ENCODE results near the gene CRYBG2. TPM values are rescaled to one million over a fixed set of nuclear protein-coding genes. Genes with fewer than 3 reads are reported as not detected.

Gene CRYBG2
- total RNA-seq, 2 donors from 2014 or later: 0.52 TPM; not detected in 1

DNA sequence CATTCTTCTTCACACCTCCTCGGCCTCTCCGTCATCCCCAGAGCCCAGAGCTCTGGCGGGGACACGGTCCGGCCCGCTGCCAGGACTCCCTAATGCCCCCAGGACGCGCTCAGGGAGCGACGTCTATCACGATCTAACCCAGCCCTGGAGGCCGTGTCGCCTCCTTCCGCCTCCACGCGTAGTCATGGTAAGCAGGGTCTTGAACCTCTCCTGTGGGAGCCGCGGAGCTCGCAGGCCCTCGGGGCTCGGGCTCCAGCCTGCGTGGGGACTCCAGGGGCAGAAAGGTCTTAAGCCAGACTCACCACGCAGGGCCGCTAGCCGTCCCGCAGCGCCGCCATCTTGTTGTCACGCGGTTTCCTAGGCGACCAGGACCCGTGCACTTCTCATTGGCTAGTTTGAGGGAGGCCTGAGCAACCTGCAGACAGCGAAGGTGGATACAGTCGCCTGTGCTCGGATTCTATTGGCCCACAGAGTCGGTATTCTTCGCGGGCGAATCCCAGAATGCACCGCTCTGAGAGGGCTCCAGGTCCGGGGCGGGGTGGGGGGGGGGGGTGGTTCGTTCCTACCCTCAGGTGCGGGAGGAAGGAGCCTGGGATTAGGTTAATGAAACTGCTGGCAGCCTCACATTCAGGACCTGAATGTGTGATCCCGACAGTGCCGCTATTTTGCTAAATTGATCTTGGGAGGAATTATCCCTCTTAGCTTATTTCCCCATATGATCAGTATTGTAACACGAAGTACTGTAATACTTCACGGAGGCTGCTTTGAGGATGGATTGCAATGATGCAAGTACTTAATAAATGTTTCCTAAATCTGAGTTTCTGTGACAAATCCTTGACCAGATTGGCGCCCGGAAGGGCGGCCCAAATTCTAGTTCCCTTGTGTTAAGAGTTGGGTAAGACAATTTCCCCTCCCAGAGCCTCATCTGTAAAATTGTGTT lies 47.4 kb downstream of the CRYBG2 start, which contains the start of gene UBXN11:
Gene UBXN11, minus strand, starts transcription at position 347 of the 940 bp plus-strand sequence. CDS start 3,753 bp downstream, outside the sequence.
- DNase-seq (ENCODE audit: low spot score): peak; percentile 96
- intact Hi-C loops (cut with DNase I): no loop called here

DNA sequence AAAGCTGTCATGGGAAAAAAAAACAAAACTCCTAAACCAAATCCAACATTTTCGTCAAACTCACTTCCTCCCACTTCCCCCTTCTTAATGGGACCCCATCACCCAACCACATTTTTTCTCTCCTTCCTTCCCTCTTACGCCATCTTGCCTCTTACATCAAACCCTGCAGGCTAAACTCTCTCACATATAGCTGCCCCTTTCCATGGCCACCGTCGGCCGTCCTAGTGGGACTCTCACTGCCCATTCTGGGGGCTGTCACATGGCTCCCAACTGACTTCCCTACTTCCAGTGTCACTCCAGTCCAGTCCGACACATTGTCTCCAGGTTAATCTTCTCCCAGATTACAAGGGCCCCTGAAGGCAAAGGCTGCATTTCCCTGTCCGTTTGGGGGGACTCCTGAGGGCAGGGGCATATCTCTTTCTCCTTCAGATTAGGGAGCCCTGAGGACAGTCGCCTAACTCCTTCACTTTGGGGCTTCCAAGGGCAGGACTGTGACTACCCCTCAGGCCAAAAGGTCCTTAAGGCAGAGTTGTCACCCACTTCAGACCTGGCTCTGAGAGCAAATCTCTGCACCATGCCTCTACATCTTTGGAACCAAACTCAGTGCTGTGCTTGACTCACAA lies 48.2 kb downstream of the CRYBG2 start:
- intact Hi-C loops (cut with DNase I): no loop called here
- DNase-seq (ENCODE audit: low spot score): no peak

DNA sequence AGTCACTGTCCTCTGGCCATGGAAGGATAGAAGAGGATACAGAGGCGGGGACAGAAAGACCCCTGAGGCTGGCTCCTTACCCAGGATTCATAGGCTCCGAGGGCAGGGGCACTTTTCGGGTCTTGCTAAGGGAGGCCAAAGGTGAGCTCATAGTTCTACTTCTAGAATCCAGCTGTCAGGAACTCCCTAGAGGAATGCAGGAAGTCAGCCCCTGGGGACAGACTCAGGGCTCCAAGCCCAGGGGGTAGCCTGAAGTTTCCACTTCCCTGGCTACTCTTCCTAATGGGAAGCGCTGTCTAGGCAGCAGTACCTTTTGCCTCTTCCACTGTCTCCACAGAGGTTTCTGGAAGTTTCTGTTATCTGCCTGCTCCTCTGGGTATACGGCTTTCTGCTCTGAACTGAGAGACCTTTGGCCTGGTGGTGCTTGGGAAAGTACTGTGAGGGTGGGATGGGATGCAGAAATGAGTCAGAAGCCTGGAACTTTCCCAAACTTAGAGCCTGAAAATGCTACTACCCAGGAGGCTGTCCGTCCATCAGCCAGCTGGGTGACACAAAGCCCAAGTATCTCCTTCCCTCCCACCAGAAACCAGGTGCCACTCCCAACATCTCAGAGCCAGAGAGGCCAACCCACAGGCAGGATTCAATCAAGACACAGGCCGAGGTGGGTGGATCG lies 51.1 kb downstream of the CRYBG2 start:
- no peak for DNase-seq (ENCODE audit: low spot score)
- intact Hi-C loops (cut with DNase I): no loop called here

DNA sequence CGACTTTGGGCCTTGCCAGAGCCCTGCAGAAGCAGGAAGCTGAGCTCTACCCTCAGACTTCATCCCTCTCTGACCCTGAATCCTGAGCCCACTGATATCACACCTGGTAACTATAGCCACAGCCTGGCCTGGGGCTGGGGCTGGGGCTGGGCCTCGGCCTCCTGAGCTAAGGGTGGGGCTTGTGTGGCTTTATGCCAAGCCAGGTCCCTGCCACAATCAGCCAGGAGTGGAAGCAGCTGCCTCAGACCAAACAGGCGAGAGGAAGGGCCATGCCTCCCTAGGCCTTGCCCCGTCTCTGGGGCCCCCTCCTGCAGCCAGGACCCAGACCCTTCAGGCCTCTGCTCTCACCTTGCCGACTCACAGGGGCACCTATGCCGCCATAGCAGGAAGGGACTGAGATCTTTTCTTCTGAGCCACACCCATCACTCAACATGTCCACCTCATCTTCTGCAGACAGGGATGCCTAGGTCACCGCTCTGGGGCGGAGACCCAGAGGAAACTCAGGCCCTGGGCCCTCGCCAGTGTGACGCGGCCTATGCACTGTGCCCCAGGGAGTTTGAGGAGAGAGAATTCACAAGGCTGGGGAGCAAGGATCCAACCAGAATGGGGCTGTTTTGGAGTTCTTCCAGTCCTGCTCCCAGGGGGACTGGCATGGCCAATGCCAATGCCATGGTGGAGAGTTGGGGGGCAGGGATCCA lies 53.2 kb downstream of the CRYBG2 start:
- intact Hi-C loops (cut with DNase I): no loop called here
- no peak for DNase-seq (ENCODE audit: low spot score)

DNA sequence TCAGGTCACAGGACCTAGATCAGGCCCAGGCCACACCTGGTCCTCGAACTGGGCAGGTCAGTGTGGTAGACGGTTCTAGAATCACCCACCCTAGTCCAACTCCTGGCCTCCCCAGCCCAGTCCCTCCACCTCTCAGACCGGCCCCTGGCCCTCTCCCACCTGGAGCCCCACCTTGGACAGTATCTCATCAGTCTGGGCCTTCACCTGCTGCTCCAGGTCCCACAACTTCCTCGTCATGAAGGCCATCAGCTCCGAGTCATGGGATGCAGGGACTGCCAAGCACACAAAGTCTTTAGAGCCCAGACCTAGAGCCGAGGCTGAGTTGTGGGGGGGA lies 56.2 kb downstream of the CRYBG2 start:
- DNase-seq (ENCODE audit: low spot score): peak; percentile 58
- intact Hi-C loops (cut with DNase I): no loop called here

DNA sequence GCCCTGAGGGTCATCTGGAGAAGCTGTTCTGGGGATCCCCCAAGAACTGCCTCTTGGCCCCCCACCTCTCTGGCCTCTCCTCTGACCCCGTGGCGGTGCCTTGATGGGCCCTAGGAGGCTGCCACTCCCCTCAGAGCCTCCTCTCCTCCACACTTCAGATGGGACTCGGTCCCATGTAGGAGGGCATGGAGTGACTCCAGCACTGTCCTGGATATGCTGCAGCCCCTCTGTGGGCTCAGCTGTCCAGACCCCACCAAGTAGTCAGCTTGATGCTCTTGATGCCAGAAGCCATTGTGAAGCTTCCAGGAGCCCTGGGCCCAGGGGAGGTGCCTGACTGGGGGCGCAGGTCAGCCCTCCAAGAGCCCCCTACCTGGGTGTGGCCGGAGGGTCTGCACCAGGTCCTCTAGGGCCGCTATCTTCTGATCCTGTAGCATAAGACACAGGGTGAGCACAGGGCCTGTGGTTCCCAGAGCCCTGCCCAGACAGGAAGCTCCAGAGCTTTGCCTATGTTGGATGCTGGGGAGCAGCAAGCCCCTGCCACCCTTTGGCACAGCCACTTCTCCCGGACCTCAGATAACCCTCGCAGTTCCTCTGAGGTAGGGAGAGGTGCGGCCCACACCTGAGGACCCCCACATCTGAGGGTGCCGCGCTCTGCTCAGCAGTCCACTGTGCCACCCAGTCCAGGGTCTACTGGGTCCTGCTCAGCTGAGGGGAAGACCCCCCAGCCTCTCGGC lies 56.7 kb downstream of the CRYBG2 start:
- peak; percentile 42 for DNase-seq (ENCODE audit: low spot score)
- intact Hi-C loops (cut with DNase I): no loop called here

DNA sequence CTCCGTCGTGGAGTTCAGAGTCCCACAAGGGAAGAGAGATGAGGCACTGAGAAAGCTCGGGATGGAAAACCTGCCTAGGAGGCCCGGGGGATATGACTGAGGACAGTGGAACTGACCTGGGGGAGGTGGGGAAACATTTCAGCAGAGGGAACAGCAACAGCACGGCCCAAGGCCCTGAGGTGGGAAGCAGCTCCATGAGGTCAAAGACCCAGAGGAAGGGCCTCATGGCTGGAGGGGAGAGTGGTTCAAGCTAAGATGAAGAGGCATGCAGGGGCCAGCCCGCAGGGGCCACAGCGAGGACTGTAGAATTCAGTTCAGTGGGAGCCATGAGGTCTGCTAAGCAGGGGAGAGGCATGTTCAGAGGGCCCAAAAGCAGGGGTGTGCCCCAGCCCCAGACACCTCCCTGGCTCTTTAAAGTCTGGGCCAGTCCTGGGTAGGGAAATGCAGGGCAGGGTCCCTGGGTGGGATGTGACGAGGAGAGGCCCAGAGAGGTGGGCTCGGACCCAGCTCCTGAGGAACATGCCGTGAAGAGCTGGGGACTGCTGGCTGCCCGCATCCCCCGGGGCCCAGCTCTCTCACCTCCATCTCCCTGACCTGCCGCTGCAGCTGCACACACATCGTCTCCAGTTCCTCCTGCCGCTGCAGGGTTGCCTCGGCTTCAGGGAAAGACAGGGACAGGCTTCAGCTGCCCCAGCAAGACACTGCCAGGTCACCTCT lies 57.4 kb downstream of the CRYBG2 start:
- intact Hi-C loops (cut with DNase I): no loop called here
- DNase-seq (ENCODE audit: low spot score): peak; percentile 38

DNA sequence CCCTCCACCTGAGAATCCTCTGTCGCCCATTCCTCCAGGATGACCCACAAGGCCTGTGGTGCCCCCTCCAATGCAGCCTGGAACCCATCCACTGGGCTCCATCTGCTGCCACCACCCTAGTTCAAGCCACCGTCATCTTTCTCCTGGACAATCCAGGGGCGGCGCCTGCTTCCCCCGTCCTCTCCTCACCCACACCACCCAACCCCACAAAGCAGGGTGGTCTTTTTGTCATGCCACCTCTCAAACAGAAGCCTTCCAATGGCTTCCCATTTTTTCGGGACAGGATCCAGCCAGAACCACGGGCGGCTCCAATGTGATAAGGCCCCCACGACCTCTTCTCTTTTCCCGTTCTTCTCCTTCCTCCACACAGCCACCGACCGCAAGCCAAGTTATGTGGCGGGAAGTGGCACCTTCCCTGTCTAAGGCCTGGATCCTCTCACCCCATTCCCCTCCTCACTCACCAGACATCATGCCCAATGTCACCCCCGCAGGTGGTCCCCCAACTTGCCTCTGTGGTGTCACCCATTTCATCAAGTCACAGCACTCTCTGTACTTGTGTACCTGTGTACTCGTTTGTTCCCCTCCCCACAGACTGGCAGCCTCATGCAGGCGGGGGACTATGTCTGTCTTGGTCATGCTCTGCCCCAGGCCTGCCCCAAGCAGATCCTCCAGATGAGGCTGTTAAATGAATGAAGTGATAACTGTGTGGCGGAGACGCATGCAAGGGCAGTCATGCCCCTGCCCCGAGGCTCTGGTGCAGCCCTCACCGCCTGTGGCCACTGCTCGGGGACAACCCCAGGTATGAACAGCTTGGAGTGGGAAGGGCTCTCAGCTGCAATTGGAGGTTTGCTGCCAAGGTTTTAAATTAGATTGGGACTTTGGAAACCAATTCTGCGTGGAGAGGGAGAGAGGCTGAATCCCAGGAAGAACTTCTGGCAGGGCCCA lies 58.5 kb downstream of the CRYBG2 start:
- peak; percentile 41 for DNase-seq (ENCODE audit: low spot score)
- intact Hi-C loops (cut with DNase I): no loop called here

DNA sequence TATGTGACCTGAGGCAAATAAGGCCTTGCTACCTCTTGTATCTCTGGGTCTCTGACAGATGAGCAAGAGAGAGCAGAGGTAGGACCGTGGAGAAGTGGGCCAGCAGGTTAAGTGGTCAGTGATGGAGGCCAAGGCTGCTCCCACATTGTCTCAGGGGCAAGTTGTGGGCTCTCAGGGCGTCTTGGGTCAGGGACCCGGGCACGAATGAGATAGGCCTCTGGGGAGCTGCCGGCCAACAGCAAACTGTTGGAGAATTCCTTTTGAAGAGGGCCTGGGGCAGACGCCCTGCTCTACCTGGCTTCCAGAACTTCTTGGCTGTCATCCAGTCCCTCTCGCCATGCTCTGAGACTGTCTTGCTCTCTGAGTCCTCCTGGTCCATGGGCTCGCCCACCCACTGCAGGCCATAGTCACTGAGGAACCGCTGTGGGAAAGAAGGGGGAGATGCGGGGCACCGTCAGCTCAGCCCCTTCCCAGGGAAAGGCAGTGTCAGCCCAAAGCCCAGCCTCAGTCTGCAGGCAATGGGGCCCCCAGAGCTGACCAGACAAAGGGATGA lies 59.9 kb downstream of the CRYBG2 start:
- intact Hi-C loops (cut with DNase I): loop anchor here in 1 of 2 donors (5.0 kb wide), 1 partner anchor 587 kb away; no protein-coding TSS in a partner anchor
- peak; percentile 61 for DNase-seq (ENCODE audit: low spot score)

DNA sequence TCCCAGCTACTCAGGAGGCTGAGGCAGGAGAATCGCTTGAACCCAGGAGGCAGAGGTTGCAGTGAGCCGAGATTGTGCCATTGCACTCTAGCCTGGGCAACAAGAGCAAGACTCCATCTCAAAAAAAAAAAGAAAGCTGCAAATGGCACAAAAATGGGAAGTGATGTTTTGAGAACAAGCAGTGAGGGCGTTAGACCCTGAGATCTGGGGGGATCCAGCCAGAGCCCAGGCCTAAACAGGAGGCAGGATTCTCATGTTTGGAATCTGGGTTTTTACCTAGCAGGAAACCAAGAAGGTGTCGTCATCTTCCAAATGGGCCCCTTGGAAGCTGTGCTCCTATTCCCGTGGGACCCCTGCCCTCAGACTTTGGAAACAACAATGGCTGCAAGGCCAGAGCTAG lies 61.2 kb downstream of the CRYBG2 start:
- intact Hi-C loops (cut with DNase I): loop anchor here in 1 of 2 donors (5.0 kb wide), 1 partner anchor 585 kb away; no protein-coding TSS in a partner anchor

DNA sequence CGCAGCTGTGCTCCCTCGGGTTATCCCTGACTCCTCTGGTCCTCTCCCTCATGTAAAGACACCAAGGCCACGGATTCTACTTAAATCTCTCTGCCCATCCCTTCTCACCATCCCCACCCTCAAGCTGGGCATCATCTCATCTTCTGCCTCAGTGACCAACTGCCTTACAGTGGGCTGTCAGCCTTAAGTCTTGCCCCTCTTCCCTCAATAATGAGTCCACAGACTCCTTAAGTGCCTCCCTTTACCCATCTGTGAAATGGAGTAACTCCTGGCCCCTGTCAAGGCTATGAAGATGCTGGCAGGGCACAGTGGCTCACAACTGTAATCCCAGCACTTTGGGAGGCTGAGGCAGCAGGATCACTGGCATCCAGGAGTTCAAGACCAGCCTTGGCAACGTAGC lies 62.0 kb downstream of the CRYBG2 start:
- no peak for DNase-seq (ENCODE audit: low spot score)
- intact Hi-C loops (cut with DNase I): loop anchor here in 1 of 2 donors (5.0 kb wide), 1 partner anchor 585 kb away; no protein-coding TSS in a partner anchor

More for the DNA sequence above, 61.2 kb downstream of the CRYBG2 start:
- peak; percentile 46 for DNase-seq (ENCODE audit: low spot score)

DNA sequence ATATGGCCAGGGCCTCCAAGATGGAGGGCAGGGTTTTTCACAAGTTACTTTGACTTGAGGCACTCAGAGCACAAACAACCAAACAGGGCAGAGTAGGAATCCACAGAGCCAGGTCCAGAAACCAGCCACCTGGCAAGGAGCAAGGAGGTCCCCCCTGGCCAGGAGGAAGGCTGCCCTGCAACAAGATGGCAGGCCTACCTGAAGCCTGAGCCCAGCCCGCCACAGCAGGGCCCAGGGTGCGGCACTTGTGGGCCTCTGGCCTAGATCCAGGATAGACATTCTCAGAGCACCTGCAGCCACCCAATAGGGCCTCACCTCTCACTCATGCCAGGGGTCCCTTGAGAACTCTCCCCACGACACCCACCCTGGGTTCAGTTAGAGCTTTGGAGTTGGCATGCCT lies 62.5 kb downstream of the CRYBG2 start:
- DNase-seq (ENCODE audit: low spot score): no peak
- intact Hi-C loops (cut with DNase I): loop anchor here in 1 of 2 donors (5.0 kb wide), 1 partner anchor 584 kb away; no protein-coding TSS in a partner anchor

DNA sequence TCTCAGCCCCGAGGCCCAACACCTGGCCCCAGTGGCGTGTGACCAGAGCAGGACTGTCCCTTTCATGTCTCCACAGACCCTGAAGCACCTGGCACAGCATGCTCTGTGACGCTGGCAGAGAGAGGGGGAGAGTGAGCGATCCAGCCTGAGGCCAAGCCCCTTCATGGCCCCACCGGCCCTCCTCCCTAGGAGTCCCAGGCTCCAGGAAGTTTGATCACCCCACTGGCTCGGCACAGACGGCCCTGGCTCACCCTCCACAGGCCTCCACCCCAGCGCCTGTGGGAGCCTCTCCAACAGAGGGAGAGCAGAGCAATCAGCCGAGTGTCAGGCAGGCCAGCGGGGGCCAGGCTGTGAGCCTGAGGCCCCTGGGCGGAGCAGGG lies 63.1 kb downstream of the CRYBG2 start:
- intact Hi-C loops (cut with DNase I): loop anchor here in 1 of 2 donors (5.0 kb wide), 1 partner anchor 584 kb away; no protein-coding TSS in a partner anchor
- DNase-seq (ENCODE audit: low spot score): no peak

DNA sequence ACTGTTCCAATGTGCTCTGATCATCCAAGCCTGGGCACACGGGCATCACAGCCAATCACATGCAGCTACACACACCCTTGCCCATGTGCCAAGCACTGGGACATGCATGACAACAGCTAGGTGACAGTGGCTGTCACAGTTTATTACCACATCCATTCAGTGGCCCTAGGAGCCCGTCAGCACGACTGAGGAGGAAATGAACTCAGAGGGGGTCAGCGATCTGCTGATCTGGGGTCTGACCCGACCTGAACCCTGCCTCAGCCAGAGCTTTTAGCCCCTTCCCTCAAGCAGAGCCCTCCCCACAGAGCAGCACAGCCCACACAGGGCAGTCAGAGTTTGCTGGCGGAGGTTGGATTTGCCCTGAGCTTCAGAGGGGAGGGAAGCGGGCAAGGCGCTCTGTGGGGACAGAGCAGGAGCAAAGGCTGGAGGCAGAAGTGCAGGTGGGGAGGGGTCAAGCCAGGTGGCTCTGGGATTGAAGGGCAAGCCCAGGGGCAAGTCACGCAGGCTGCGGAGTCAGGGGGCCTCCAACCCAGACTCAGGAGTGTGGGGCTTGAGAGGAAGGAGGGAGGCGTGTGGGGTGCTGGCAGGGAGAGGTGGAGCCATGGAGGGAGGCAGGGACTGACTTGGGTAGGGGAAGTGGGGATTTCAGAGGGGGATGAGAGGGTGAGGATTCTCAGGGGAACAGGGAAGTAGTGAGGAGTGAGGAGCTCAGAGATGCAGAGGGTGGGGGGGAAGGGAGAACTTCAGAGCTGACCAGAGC lies 63.6 kb downstream of the CRYBG2 start:
- no peak for DNase-seq (ENCODE audit: low spot score)
- intact Hi-C loops (cut with DNase I): loop anchor here in 1 of 2 donors (5.0 kb wide), 1 partner anchor 583 kb away; no protein-coding TSS in a partner anchor
